GM20000 (cell line): ENCODE results near the gene CDK9.

Experiments
- DNase-seq: peaks from one replicate; pipeline ENCODE4 v3.0.0; 2012; ENCODE audit warnings: low spot score
- TF ChIP-seq, protein P1 (sequence below): IDR thresholded peaks from 2 replicates; pipeline ENCODE4 v1.5.1; 2012; ENCODE audit warnings: mild to moderate bottlenecking, control low read depth; ENCODE audit errors: extremely low read depth, missing control alignments

The CDK9 gene

DNA sequence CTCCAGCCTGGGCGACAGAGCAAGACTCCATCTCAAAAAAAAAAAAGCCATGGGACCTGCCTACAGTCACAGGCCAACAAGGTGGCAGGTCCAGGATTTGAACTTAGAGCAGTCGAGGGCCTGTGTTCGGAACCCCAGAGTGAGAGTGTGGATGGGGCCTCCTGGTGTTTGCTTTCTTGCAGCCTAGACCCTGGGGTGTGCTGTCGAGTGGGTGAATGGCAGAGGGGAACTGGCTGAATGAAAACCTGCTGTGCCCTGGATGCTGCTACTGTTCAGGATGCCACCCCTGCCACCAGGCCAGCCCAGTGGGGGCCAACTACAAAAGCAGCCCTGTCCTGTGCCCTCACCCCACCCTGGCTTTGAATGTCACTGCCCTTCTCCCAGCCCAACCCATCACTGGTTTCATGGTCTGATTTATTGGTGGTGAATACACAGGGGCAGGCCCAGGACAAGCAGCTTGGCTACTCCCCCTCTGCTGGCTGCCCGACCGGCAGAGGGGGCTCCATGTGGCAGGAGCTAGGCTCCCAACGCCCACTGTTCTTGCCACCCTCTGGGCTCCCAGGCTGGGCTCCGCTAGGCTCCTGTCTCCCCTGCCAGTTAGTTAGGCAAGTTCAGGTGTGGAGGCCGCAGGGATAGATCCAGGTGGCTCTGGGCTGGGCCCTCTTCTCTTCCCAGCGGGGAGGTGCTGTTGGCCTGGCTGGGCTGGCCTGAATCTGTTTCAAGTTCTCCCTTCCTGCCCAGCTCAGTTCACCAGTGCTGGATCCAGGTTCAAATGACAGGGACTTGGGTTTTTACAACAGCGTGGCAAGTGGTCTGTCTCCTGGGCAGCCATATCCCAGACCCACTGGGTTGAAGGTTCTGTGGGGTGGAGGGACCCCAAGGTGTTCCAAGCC lies 29.0 kb downstream of the CDK9 start:
- no peak for DNase-seq
- TF ChIP-seq, protein P1, sequence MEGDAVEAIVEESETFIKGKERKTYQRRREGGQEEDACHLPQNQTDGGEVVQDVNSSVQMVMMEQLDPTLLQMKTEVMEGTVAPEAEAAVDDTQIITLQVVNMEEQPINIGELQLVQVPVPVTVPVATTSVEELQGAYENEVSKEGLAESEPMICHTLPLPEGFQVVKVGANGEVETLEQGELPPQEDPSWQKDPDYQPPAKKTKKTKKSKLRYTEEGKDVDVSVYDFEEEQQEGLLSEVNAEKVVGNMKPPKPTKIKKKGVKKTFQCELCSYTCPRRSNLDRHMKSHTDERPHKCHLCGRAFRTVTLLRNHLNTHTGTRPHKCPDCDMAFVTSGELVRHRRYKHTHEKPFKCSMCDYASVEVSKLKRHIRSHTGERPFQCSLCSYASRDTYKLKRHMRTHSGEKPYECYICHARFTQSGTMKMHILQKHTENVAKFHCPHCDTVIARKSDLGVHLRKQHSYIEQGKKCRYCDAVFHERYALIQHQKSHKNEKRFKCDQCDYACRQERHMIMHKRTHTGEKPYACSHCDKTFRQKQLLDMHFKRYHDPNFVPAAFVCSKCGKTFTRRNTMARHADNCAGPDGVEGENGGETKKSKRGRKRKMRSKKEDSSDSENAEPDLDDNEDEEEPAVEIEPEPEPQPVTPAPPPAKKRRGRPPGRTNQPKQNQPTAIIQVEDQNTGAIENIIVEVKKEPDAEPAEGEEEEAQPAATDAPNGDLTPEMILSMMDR = no peak

DNA sequence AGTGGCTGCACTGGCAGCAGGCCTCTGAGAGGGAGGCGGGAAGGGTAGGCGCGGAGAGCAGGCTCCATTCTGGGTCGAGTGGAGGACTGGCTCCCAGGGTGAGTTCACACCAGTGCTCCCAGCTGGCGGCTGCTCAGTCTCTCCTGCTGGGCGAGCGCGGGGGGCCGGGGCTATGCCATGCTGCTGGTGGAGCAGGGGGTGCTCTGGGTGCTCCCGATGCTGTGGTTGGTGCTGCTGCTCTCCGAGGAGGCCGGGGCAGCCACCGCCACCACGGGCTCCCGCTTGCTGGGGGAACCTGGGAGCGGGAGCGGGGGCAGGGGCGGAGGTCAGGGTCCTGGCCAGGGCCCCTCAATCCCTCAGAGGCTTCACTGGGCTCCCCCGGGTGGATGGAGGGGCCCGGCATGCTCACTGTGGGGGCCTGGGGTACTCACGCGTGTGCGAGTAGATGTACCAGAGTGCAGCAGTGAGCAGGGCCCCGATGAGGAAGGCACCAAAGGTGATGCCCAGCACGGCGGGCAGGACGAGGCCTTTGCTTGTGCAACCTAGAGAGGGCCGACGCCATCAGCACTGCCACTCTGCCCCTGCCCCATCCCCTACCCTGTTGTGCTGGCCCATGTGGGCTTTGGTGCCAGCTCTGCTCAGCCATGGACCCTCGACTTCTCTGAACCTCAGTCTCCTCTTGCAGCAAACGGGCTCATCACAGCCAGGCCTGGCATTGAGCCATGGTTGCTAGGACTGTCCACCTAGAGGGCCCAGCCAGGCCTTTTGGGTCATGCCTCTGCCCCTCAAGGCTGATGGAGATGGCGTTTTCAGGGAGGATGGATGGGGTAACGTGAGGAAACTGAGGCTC lies 29.9 kb downstream of the CDK9 start:
- TF ChIP-seq, protein P1 = no peak
- DNase-seq = no peak

DNA sequence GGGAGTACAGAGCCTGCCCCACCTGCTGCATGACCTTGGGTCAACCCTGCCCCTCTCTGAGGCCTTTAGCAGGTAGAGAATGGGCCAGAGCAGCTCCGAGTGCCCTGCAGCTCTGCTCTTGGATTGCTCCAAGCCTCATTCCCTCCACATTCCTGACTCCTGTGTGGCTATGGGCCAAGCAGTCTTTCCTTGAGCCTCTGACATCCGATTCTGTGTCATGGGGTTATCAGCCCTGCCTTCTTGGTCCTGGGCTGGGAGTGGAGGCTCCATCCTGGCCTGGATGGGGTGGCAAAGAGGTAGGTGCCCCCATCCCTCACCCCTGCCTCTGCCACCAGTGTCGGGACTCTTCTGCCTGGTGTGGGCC lies 30.5 kb downstream of the CDK9 start:
- no peak for DNase-seq
- TF ChIP-seq, protein P1 = no peak

DNA sequence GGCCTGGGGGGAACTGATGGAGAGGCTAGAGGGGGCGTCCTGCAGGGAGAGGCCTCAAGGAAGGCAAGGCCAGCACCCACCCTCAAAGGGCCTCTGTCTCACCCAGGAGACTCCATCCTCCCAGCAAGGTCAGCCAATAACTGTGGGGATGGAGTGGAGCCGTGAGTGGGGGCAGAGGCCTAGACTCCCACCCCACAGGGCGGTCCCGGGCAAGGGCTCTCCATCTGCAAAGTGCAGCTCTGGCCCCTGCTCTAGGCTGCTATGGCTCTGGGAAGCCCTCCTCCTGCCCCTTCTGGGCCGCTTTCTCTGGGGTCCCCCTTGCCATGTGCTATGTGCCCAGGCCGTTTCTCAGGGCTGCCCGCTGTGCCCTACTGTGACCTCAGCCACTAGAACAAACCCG lies 30.9 kb downstream of the CDK9 start:
- TF ChIP-seq, protein P1 = no peak

DNA sequence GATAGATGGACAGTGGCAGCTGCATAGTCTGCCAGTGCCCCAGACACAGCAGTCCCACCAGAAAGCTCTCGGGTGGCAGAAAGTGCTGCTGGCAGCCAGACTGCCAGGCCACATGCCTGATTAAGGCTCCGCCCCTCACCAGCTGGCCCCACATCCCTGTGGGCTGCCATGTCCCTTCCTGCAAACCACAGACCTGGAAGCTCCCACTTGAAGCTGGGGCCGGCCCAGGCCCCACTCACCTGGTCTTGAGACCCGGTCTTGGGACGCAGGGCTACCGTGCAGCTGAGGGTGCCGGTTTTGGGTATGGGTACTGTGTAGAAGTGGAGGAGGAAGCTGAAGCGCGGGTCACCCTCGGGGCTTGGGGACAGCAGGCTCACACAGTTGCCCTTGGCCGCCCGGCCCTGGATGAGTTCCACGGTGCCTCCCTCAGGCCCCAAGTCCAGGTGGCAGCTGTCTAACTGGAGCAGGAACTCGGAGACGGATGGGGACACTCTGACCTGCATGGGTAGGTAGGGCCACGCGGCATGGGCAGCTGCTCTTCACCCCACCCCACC lies 32.1 kb downstream of the CDK9 start:
- TF ChIP-seq, protein P1 = no peak
- no peak for DNase-seq

More for the DNA sequence above, 30.9 kb downstream of the CDK9 start:
- DNase-seq = no peak

DNA sequence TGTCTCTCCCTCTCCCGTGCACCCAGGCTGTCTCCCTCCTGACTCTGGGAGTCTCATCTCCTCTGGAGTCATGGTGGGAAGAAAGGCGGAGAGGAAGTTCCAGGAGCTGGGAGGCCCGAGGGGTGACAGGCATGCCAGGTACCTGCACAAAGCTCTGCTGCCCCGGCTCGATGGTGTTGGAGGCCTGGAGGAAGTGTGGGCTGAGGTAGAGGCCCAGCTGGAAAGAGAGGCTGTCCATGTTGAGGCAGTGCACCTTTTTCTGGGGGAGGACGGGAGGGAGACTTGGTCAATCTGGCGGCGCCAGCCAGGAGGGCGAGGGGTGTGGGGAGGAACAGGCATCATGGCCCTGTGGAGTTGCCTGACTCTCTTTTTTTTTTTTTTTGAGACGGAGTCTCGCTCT lies 32.7 kb downstream of the CDK9 start:
- TF ChIP-seq, protein P1 = no peak
- DNase-seq = no peak

DNA sequence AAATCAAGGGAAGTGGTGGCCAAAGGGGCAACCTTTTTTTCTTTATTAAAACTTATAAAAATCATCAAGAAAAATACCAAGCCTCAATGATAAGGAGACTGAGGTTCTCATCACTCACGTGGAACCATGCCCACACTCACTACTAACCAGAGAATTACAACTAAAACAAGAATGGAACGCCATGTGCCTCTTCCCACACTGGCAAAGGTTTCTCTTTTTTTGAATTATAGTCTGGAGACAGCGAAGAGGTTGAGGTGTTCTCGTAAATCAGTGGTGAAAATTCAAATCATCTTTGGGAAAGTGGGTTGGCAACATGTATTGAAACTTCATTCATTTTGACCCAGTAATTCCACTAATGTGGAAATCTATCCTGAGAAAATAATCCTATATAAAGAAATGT lies 36.3 kb downstream of the CDK9 start:
- DNase-seq = no peak
- TF ChIP-seq, protein P1 = no peak
